ENCODE results near the gene PRKD1.

DNA sequence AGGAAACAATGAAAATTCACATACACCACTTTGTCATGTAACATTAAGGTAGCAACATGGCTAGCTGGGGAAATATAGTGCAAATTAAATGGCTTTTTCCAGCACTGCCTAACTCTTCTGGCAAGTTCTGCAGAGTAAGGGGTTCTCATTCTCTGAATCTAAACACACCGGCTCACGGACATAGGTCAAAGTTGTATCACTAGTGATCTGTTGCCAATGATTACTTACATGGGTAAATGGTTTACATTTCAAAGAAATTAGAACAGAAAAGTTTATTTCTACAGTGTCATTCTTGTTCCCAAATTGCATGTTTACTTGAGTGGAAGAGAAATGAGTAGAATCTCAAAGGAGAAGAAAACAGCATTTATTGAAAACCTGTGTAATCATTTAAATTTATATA, 381.9 kb downstream of the PRKD1 start:
- no peak for TF ChIP-seq FOXA1 (IDR thresholded peaks at IDR 0.05)
- TF ChIP-seq SP1 (IDR thresholded peaks at IDR 0.05): no peak
- TF ChIP-seq, protein P1, sequence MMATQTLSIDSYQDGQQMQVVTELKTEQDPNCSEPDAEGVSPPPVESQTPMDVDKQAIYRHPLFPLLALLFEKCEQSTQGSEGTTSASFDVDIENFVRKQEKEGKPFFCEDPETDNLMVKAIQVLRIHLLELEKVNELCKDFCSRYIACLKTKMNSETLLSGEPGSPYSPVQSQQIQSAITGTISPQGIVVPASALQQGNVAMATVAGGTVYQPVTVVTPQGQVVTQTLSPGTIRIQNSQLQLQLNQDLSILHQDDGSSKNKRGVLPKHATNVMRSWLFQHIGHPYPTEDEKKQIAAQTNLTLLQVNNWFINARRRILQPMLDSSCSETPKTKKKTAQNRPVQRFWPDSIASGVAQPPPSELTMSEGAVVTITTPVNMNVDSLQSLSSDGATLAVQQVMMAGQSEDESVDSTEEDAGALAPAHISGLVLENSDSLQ (IDR thresholded peaks at IDR 0.05): no peak

Data from HEK293T (cell line).